GM23338 (cell line): ENCODE measurements around the gene ECPAS.

Source experiments
- CREB1 ChIP-seq: fragments of 250-450 bp; sonication (Bioruptor Pico); IDR thresholded peaks from 2 replicates; pipeline ENCODE4 v1.5.0; 2020; ENCODE audit warnings: low read depth, mild to moderate bottlenecking, moderate library complexity
- EZH2 ChIP-seq: fragments of 200-600 bp; sonication (generic); IDR thresholded peaks from one replicate; pipeline ENCODE4 v1.8.0; 2017; ENCODE audit warnings: antibody characterized with exemption, mild to moderate bottlenecking, low read depth; ENCODE audit not compliant: unreplicated experiment
- EZH2phosphoT487 ChIP-seq: fragments of 200-600 bp; sonication (generic); IDR thresholded peaks from one replicate; pipeline ENCODE4 v1.8.1; 2018; ENCODE audit warnings: antibody characterized with exemption; ENCODE audit not compliant: unreplicated experiment
- NANOG ChIP-seq: IDR thresholded peaks from 2 replicates; pipeline ENCODE4 v1.6.1; 2016; ENCODE audit warnings: antibody characterized with exemption, borderline replicate concordance
- POLR2AphosphoS5 ChIP-seq: IDR thresholded peaks from 2 replicates; pipeline ENCODE4 v1.6.1; 2016; ENCODE audit warnings: antibody characterized with exemption, low read depth
- STAT1 ChIP-seq: IDR thresholded peaks from one replicate; pipeline ENCODE4 v1.6.1; 2016; ENCODE audit warnings: antibody characterized with exemption; ENCODE audit not compliant: unreplicated experiment
- TF ChIP-seq, protein P1 (sequence below), 2 experiments: fragments of 200-600 bp in 1 of 2; sonication (generic) in 1 of 2; conservative IDR thresholded peaks; 2 replicates each; pipeline versions ENCODE4 v1.5.1 to v1.6.1; 2016 to 2017; ENCODE audit warnings: antibody characterized with exemption in 2 of 2, low read depth in 2 of 2, mild to moderate bottlenecking in 2 of 2, moderate library complexity in 1 of 2
- TF ChIP-seq, protein P2 (sequence below): IDR thresholded peaks from 2 replicates; pipeline ENCODE4 v1.6.1; 2016; ENCODE audit warnings: antibody characterized with exemption
- TF ChIP-seq, protein P3 (sequence below): IDR thresholded peaks from one replicate; pipeline ENCODE4 v1.6.1; 2018; ENCODE audit warnings: antibody characterized with exemption; ENCODE audit not compliant: unreplicated experiment

DNA sequence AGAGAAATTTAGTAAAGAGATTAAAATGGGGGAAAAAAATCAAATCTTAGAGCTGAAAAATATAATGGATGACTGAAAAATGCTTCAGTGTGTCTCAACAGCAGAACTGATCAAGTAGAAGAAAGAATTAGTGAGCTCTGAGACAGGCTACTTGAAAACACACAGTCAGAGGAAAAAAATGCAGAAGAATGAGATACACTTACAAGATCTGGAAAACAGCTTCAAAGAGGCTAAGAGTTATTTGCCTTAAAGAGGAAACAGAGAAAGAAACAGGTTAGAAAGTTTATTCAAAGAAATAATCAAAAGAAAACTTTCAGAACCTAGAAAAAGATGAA is 83.7 kb downstream of the ECPAS start:
- TF ChIP-seq, protein P1, sequence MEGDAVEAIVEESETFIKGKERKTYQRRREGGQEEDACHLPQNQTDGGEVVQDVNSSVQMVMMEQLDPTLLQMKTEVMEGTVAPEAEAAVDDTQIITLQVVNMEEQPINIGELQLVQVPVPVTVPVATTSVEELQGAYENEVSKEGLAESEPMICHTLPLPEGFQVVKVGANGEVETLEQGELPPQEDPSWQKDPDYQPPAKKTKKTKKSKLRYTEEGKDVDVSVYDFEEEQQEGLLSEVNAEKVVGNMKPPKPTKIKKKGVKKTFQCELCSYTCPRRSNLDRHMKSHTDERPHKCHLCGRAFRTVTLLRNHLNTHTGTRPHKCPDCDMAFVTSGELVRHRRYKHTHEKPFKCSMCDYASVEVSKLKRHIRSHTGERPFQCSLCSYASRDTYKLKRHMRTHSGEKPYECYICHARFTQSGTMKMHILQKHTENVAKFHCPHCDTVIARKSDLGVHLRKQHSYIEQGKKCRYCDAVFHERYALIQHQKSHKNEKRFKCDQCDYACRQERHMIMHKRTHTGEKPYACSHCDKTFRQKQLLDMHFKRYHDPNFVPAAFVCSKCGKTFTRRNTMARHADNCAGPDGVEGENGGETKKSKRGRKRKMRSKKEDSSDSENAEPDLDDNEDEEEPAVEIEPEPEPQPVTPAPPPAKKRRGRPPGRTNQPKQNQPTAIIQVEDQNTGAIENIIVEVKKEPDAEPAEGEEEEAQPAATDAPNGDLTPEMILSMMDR (conservative IDR thresholded peaks at IDR 0.05; ENCODE audit: low read depth in 2 of 2): no peak
- TF ChIP-seq POLR2AphosphoS5 (no peak), EZH2phosphoT487 (no peak), CREB1 (CRISPR knock-in tag) (no peak), EZH2 (no peak), NANOG (no peak), STAT1 (no peak)
- TF ChIP-seq, protein P2, sequence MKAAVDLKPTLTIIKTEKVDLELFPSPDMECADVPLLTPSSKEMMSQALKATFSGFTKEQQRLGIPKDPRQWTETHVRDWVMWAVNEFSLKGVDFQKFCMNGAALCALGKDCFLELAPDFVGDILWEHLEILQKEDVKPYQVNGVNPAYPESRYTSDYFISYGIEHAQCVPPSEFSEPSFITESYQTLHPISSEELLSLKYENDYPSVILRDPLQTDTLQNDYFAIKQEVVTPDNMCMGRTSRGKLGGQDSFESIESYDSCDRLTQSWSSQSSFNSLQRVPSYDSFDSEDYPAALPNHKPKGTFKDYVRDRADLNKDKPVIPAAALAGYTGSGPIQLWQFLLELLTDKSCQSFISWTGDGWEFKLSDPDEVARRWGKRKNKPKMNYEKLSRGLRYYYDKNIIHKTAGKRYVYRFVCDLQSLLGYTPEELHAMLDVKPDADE: no peak
- TF ChIP-seq, protein P3, sequence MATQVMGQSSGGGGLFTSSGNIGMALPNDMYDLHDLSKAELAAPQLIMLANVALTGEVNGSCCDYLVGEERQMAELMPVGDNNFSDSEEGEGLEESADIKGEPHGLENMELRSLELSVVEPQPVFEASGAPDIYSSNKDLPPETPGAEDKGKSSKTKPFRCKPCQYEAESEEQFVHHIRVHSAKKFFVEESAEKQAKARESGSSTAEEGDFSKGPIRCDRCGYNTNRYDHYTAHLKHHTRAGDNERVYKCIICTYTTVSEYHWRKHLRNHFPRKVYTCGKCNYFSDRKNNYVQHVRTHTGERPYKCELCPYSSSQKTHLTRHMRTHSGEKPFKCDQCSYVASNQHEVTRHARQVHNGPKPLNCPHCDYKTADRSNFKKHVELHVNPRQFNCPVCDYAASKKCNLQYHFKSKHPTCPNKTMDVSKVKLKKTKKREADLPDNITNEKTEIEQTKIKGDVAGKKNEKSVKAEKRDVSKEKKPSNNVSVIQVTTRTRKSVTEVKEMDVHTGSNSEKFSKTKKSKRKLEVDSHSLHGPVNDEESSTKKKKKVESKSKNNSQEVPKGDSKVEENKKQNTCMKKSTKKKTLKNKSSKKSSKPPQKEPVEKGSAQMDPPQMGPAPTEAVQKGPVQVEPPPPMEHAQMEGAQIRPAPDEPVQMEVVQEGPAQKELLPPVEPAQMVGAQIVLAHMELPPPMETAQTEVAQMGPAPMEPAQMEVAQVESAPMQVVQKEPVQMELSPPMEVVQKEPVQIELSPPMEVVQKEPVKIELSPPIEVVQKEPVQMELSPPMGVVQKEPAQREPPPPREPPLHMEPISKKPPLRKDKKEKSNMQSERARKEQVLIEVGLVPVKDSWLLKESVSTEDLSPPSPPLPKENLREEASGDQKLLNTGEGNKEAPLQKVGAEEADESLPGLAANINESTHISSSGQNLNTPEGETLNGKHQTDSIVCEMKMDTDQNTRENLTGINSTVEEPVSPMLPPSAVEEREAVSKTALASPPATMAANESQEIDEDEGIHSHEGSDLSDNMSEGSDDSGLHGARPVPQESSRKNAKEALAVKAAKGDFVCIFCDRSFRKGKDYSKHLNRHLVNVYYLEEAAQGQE: no peak
